ENCODE data around the gene KIF5C.
"Not testable (repeated sequence)": the region's sequence is repeated elsewhere in the genome, so short reads cannot be mapped to it uniquely, and the experiment has no call there.

Gene KIF5C

GRCh38 chr2:148978706-148979105 is 103.7 kb downstream of the KIF5C start:
- TF ChIP-seq CTCF (conservative IDR thresholded peaks at IDR 0.05) = no peak
- TF ChIP-seq ZFX (IDR thresholded peaks at IDR 0.05) = no peak

DNA sequence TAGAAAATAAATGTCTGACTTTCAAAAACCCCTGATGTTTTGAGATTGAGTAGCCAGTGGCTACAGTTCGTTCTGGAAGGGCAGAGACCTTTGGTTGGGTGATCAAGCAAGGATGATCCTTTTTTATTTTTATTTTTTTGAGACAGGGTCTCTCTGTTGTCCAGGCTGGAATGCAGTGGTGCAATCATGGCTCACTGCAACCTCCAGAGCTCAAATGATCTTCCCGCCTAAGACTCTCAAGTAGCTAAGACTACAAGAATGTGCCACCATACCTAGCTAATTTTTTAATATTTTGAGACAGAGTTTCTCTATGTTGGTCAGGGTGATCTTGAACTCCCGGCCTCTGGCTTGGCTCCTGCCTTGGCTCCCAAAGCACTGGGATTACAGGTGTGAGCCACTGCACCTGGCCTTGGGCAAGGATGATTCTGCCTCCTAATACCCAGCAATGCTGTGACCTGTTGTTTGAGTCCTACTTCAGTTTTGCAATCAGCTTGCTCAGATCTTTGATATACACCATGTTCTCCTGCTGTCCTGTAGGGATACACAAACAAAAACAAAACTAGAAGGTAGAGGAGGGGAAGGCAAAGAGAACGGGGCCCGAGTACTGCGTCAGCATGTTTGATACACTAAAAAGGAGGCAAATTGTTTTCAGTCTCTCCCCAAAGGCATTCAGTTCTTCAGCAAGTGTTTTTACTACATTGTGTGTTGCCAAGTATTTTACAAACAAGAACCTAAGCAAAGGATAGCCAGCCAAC is 104.3 kb downstream of the KIF5C start:
- TF ChIP-seq ZFX (IDR thresholded peaks at IDR 0.05) (no peak), CTCF (conservative IDR thresholded peaks at IDR 0.05) (no peak)
- no peak overlapping the region for H3K27ac ChIP-seq

More at GRCh38 chr2:148978706-148979105, 103.7 kb downstream of the KIF5C start:
- no peak overlapping the region for H3K27ac ChIP-seq

DNA sequence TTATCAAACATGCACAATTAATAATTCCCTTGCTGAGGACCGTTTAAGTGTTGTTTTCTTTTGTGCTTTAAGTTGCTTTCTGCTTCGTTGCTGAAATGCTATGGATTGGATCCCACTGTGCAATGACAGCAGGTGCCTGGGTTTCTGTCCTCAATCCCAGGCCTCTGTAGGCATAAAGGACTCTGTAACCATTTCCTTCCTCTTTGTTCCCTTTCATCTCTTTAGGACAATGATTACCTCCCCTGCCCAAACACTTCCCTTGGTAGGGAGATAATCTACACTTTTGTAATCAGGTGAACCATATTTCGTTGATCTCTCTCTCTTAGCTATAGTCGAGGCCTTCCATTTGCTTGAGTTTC is 104.9 kb downstream of the KIF5C start:
- no peak overlapping the region for H3K27ac ChIP-seq
- TF ChIP-seq CTCF (conservative IDR thresholded peaks at IDR 0.05) = no peak
- no peak for TF ChIP-seq ZFX (IDR thresholded peaks at IDR 0.05)

GRCh38 chr2:148980496-148980895 is 105.5 kb downstream of the KIF5C start:
- H3K27ac ChIP-seq = not testable (repeated sequence)

GRCh38 chr2:148981324-148981723 is 106.3 kb downstream of the KIF5C start:
- H3K27ac ChIP-seq = no peak overlapping the region
- no peak for TF ChIP-seq ZFX (IDR thresholded peaks at IDR 0.05)
- no peak for TF ChIP-seq CTCF (conservative IDR thresholded peaks at IDR 0.05)

DNA sequence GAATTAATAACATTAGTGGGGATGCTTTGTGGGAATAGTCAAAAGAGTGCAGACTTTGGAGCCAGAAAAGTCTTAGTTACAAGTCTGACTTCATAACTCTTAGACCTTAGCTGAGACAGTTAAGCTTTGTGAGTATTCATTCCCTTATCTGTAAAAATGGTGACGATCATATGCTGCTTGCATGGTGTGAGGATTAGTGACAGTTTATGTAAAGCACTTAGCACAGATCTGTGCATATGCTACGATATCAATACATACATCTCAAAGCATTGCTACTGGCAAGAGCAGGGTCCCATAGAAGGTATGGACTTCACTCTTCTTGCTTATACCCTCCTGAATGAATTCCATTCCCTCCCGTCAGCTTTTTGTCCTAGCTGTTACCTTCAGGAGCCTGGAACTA is 106.8 kb downstream of the KIF5C start:
- H3K27ac ChIP-seq = no peak overlapping the region
- TF ChIP-seq ZFX (IDR thresholded peaks at IDR 0.05) (no peak), CTCF (conservative IDR thresholded peaks at IDR 0.05) (no peak)

DNA sequence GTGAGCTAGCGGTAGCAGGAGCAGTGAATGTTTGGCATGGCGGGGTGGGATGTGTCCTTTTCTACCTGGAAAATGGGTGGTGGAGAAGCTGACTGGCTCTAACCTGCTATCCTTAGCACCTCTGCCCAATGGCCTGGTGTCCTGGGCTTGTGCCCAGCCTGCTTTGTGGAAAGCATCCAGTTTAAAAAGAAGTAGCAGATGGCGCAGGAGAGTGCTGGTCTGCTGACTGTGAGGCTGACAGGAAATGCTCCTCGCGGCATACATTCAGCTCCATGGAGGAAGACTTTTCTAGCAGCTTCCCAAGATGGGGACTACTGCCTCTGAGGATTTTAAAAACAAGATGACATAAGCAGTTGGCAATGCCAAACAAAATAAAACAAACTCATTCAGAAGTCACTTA is 107.3 kb downstream of the KIF5C start:
- TF ChIP-seq CTCF (conservative IDR thresholded peaks at IDR 0.05) = no peak
- no peak for TF ChIP-seq ZFX (IDR thresholded peaks at IDR 0.05)
- no peak overlapping the region for H3K27ac ChIP-seq

- no peak for TF ChIP-seq CTCF (conservative IDR thresholded peaks at IDR 0.05)
- TF ChIP-seq ZFX (IDR thresholded peaks at IDR 0.05) = no peak
- H3K27ac ChIP-seq = no peak overlapping the region
Observed at GRCh38 chr2:148983896-148984295, 108.9 kb downstream of the KIF5C start.

Data from C4-2B (cell line).